T-helper 2 cell (primary cell): ENCODE data around the gene DNAH3.
"Not testable (repeated sequence)": the region's sequence is repeated elsewhere in the genome, so short reads cannot be mapped to it uniquely, and the experiment has no call there.

Experiments
- DNase-seq, 5 experiments: peaks; one replicate each; pipeline versions ENCODE4 v3.0.0 to v3.0.0-alpha.2; 2012 to 2022

Gene DNAH3

DNA sequence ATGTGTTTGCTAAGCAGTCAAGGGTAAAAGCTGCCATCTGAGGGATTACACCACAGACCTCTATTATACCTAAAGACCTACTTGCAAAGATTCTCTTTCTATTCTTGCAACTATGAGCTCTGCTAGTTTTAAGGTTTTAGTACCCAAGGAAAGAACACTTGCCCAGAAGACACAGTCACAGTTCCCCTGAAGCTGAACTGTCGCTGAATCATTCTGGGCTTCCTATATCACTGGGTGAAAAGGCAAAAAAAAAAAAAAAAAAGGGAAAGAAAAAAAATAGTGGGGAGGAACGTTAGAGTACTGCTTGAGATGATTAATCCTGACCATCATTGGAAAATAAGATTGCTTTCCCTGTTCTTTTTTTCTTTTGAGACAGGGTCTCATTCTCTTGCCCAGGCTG, 212.2 kb downstream of the DNAH3 start:
- peak in 1 of 5 experiments; percentile 78 for DNase-seq

DNA sequence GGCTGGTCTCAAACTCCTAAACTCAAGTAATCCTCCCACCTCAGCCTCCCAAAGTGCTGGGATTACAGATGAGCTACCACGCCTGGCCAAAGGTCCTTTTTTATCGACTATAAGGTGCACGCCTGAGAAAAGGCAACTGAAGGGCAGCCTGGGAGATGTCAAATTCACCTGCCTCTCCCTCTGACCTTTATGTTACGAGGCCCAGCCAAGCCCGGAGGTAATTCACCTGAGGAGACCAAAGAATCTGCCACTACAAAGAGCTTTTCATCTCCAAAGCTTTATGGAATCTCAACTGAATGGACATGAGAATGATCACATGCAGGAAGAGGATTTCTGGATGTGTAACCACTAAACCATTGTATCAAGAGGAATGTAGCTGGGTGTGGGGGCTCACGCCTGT, 212.9 kb downstream of the DNAH3 start:
- DNase-seq = no peak

DNA sequence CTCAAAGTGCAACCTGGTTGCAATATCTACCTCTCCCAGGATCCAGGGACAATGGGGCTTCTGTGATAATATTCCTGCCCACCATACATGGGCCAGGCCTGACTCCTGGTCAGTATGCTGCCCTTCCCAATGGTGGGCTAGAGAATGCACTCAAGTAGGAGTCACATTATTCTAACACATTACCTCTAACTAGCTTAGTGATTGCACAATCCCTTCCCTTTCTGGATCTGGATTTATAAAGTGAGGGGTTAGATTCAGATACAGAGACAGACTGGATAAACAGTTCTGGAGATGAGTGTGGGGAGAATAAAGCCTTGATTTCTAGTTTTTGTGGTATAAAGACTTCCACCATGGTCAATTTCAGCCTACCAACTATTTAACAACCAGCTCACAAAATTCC, 217.1 kb downstream of the DNAH3 start:
- DNase-seq = no peak

DNA sequence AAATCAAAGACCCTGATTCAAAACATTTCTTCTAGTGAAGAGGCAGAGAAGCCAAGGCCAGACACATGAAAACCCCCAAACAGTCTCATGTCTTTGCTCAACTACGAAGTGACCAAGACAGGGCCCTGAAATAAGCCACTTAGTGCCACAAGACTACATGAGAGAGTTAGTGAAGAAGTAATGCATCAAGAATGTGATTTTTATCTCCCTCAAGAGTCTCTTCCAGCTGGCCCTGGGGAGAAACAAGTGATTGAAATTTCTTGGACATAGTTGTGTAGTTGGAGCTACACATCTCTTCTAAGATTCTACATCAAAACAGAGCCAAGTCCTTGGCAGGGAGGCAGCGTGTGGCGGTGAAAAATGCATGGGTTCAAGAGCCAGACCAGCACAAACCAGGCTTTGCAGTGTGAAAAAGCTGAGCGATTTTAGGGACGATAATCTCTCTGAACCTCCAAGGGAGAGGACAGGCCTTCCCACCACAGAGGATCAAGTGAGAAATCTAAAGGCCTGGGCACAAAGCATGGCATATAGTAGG, 219.5 kb downstream of the DNAH3 start:
- no peak for DNase-seq

DNA sequence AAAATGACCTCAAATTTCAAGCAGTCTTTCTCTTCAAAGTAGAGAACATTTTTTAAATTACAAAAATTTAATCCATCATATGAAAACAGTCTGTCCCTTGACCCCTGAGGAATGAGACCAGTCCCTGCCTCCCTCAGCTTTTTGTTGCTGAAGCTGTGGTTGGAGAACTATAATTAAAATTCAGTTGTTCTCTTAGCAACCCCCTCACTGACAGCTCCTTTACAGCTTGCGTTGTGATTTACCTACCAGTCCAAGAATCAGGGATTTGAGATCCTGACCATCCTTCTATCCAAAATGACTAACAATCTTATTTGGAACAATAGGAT, 220.3 kb downstream of the DNAH3 start:
- no peak for DNase-seq

DNA sequence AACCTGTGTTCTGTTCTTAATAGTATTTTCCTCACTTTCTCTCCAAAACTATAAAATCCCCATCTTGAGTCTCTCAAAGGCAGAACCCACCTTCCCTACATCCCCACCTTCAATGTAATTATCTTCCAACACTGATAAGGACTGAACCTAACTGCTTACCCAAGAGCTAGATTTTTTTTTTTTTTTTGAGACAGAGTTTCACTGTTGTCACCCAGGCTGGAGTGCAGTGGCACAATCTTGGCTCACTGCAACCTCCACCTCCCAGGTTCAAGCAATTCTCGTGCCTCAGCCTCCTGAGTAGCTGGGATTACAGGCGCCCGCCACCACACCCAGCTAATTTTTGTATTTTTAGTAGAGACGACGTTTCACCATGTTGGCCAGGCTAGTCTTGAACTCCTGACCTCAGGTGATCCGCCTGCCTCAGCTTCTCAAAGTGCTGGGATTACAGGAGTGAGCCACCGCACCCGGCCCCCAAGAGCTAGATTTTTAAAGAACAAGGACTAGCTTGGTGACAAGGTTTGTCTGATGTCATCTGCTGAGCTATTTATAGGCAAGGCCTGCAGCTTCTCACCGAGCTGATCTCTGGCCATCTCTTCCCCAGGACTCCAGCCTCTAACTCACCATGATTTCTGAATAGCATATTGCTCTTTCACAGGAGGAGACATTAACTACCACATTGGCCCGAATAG, 220.8 kb downstream of the DNAH3 start:
- not testable (repeated sequence) for DNase-seq

DNA sequence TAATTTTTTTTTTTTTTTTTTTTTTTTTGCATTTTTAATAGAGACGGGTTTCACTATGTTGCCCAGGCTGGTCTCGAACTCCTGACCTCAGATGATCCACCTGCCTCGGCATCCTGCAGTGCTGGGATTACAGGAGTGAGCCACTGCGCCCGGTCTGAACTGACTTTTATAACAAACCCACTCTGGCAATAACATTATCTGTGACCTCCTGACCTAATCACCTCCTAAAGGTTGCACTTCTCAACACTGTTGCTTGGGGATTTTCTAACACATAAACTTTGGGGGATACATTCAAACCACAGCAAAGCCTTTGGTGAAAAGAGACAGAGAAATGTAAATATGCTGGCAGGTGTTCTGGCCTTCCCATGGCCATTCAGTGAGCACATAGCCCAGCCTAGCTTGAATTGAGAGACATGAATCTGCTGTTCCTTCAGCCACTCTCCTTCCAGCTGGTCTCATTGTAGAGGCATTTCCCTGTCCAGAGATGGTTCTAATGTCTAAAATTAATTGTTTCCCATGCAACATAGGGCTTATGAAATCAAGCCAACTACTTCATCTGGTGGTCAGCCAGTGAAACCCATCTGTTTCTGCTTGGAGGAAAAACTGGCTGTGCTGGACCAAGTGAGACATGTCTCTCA, 221.8 kb downstream of the DNAH3 start:
- DNase-seq = no peak

DNA sequence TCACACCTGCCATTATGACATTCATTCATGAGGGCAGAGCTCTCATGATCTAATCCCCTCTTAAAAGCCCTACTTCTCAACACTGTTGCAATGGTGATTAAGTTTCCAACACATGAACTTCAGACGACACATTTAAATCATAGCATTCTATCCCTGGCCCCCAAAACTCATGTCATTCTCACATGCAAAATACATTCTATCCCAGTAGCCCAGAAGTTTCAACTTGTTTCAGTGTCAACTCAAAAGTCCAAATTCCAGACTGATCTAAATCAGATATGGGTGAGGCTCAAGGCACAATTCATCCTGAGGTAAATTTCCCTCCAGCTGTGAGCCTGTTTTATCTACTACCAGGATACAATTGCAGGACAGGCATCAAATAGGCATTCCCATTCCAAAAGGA, 224.9 kb downstream of the DNAH3 start:
- DNase-seq = no peak

DNA sequence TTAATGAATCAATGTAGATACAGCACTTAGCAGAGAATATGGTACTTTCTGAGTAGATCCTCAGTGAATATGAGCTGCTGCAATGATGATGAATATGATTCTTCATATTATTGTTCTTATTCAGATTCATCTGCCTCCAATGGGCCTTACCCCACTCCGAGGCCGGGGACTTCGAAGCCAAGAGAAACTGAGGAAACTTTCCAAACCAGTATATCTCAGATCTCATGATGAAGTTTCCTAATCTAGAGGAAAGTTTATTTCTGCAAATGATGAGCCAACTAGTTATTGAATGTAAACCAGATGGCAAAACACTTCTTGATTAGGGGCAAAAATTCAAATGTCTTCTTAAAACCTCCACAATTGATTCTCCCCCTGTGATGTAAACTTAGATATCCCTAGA, 226.8 kb downstream of the DNAH3 start:
- no peak for DNase-seq

DNA sequence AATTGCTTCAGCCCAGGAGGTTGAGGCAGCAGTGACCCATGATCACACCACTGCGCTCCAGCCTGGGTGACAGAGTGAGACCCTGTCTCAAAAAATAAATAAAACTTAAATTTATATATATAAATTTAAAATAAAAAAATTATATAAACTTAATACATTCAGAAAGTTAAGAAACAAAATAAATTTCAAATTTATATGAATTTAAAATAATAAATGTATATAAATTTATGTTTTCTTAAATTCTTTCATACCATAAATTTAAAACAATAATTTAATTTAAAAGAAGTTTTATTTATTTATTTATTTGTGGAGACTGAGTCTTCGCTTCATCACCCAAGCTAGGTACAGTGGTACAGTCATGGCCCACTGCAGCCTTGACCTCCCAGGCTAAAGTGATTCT, 229.8 kb downstream of the DNAH3 start:
- no peak for DNase-seq

DNA sequence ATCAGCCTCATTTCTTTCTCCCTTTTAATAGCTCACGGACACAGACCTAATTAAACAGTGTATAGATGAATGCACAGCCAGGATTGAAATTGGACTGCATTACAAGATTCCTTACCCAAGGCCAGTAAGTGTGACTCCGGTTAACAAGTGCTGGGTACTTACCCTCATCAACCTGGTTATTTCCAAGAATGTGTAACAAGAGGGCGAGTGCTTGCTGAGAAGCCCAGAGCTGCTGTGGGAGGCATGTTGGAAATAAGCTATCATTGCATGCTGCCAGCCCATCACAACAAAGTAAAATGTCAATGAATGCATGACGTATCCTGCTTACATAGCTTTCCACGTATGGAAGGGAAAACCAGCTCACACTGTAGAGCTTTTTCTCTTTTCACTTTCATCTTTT, 230.6 kb downstream of the DNAH3 start:
- DNase-seq = no peak

DNA sequence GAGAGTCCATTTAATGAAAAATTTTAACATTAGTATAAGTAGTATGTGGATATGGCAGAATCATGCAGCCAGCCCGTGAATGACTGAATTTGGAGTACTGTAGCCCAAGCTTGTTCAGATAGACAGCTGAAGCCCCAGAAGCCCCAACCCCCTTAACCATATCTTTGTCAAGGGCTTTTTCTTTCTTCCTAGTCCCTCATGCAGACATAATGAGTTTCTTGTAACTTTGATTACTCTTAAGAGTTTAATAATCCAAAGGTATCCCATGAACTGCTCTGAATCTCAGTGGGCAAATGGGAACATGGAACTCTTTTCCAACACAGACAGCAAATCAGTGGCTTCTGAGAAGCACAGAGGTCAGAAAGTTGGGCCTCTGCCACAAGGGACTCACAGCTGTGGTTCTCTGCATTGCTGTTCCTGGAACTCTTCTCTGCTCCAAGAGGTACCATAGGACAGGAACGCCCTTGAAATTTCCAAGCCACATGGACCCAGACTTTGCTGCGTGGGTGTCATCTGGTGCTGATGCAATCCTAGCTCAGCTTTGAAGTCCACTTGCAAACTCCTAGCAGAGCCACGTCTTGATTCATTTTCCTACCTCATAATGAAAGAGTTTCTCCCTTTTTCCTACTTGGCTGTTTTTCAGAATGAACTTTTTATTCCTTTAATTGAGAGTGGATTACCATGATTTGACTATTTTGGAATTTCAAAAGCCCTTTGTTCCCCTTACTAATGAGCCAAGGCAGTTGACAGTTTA, 232.0 kb downstream of the DNAH3 start:
- DNase-seq = no peak

DNA sequence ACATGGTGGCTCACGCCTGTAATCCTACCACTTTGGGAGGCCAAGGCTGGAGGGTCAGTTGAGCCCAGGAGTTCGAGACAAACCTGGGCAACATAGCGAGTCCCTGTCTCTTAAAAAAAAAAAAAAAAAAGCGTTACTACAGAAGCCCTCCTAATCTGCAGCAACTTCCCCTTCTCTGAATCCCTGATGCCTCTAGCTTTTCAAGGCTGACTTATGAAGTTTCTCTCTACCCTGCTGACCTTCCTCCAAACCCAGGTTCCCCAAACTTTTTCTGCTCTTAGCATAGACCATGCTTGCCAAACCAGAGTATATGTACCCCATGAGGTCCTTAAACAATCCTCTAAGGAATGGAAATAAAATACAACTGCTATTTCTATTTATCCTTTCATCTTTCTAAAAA, 233.7 kb downstream of the DNAH3 start:
- no peak for DNase-seq

DNA sequence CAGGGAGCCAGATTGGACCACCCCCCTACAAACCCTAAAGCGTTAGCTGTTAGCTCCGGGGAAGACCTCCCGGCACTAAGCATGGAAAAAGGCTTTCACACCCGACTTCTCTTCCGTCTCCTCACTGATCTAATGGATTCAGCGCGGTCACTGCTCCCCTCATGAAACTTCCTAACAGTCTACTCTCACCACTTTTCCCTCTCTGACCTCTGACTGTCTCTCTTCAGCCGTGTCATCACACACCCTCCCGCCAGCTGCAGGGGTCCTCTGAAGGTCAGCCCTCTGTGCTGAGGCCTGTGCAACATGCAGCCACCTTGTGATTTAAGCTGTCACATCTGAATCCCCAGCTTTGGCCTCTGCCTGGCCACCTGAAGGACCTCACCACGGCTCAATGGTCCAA, 234.4 kb downstream of the DNAH3 start:
- DNase-seq = no peak

DNA sequence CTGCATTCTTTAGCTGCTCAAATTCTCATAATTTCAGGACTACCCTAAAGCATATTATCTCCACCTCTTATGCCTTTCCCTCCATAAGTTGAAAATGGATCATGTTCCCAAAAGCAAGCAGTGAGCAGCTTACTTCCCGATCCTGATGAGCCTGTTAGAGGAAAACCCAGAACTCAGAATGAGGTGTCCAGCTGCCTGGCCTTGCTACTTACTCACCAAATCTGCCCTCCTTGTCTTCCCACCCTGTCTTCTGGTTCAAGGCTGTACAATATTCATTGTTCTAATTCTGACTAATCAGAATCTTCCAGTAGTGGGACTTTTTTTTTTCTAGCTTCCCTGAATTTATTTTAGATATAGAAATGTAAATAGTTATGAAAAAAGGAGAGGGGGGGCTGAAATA, 239.3 kb downstream of the DNAH3 start:
- no peak for DNase-seq

DNA sequence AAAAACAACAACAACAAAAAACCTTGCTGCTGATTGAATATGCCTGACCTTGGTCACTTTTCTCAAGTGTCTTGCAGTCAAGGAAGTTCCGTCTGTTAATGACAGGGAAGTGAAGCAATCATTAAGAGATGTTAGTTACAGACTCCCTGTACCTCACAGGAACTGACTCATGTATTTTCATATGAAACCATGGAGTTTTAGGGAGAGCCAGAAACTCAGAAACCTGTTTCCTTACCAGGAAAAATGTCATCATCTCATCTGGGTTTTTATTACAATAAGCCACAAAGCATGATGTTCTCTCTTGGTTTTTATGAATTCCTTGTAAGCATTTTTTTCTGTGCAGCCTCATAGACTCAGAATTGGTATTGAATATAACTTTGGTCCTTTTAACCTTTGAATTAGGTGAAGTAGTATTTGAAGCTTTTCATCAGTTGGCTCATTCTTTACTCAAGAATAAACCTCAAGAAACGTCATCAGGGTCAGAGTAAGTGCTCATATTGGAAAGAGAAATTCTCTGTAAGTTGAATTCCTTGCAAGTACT, 239.8 kb downstream of the DNAH3 start:
- peak in 1 of 5 experiments; percentile 44 for DNase-seq

DNA sequence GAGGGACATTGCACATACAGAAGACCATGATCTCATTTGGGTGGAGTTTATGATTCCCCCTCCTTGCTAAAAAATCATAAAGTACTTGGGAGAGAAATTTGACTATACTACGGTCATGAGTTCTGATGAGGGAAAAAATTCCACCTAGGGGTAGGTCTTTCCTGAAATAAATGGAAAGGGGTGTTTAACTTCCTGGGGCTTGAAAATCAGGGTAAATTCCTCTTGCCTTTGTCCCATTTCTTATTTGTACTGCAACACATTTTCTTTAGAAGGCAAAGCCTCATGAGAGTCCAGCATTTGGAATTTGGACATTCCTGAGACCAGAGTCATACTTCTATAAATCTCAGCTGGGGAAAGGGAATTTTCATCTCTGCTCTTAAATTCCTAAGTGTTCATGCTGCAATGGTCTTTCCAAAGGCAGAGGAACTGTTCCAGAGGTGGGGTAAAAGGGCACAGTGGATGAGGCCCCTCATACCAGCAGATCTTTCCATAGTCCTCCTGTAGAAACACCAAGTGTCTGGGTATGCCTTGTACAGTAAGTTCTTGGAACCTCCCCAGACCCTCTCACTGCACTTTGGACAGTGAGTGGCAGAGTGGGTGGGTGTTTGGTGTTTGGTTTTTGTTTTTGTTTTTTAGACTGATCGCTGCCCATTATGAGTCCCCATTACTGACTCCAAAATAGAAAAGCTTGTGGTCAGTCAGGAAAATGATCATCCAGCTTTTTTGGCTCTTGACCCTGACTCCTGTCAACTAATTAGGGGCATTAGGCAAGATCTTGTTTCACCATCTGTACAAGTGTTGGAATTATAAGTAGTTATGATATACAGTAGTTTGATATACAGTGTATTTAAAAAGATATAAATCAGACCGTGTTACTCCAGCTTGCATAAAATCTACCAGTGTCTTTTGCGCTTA, 244.0 kb downstream of the DNAH3 start:
- DNase-seq = no peak

DNA sequence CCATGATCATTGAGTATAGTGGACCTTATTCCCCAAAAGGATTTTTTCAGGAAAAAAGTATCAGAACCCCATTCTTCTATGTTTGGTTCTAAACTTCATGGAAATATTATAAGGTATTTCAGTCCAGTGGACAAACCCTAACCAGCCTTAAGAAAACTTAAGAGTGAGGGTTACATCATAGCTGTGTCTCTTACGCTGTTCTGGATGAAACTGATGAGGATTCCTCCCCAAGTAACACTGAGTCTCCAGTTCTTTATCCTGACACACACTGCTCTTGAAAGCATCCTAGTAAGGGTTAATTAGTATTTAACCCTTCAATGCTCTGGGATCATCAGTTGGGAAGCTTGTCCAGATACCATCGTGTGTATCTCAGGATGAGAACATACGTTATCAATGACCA, 245.1 kb downstream of the DNAH3 start:
- no peak for DNase-seq

DNA sequence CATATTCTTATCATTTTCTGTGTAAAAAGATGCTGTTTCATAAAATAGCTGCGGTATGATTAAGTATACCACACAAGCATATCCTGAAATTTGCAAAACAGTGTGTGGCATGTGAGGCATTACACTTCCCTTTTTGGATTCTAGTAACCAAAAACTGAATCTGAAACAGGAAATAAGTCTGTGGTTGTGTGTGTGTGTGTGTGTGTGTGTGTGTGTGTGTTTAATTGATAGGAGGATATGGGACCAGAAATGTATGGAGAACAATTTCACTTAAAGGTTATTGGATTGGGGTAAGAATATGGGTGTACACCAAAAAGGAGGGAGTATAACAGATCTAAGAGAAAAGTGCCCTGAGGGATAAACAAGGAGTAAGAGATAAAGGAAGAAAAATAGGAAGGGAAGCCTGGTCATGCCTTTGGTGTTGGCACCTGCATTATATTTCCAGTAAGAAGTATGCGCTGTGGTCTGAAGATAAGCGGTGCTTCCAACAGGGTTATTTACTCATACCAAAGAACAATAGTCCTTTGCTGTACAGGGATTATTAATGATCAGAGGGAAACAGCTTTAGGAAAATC, 246.1 kb downstream of the DNAH3 start:
- peak in 2 of 5 experiments; percentile 30 to 90 for DNase-seq

DNA sequence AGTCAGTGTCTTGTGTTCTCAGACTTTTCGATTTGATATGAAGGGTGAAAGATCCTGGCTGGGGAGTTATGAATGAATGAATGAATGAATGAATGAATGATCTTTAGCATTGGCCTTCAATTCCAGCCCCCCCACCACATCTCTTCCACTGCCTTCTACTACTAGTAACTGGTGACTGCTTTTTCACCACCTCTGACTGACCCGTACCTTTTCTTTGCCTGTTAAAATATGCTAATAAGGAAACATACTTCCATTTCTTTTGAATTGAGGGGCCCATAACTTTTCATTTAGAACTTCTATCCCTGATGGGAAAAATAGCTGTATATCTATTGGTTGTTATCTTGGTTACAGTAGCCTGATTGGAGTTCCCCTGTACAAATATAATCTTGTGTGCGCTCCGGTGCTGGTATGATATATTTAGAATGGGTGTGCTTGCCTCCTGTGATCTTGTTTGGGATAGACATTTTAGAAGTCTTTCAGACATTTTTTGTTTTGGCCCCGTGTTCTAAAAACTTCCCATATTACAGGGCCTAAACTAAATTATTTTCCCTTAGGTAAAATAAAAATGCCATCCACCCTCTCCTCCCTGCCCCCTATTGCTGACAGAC, 246.6 kb downstream of the DNAH3 start:
- no peak for DNase-seq

DNA sequence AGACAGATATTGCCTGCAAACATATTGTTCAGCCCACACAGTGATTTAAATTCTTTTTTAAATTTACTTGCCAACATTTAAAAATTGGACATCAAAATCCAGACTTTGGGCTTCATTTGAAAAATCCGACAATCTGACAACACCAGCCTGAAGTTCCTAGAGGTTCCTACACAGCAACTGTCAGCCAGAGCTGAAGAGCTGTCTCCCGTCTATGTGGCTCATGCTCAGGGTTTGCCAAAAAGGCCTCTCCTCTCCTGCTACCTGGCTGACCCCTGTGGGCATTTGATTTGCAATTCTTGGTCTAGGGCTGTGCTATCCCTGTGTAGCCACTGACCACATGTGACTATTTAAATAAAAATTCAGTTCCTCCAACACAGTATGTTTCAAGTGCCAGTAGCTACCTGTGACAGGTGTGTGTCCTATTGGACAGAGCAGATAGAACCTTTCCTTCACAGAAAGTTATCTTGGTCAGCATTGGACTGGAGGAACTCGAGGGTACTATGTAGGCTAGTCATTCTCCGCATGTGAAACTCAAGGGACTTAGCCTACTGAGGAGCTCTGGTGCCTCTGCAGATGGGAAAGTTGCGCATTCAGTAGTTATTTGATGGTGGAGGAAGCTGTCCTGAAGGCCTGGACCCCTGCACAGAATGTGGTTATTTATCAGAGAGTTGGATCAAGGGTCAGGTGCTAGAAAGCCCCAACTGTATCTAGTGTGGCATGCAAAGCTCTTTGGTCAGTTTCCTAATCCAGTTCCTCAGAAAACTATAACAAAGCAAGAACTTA, 247.3 kb downstream of the DNAH3 start:
- no peak for DNase-seq
